Omental fat pad (tissue), 4 donors: ENCODE data around the gene EXO1. TPM values are rescaled to one million over a fixed set of nuclear protein-coding genes. Genes with fewer than 3 reads are reported as not detected.

Source experiments
- ATAC-seq: fragments of 150-250 bp; one replicate; pipeline ENCODE4 v1.9.1; 2016; ENCODE audit warnings: mild to moderate bottlenecking, moderate library complexity; ENCODE audit not compliant: low FRiP score
- DNase-seq: peaks from one replicate; pipeline ENCODE4 v3.0.0-alpha.2; 2019; ENCODE audit warnings: low spot score
- CTCF ChIP-seq, 3 donors: fragments of 450-650 bp; IDR thresholded peaks; one replicate each; pipeline ENCODE4 v1.5.1; 2016 to 2017; ENCODE audit warnings: antibody characterized with exemption in 3 of 3, mild to moderate bottlenecking in 3 of 3, moderate library complexity in 2 of 3
- total RNA-seq, 4 donors: library from RNA; depleted of rRNA; stranded (reverse); fragments of >200 nt; gene quantifications; one replicate each; pipeline ENCODE4 v1.1.0, GENCODE V29; 2016

The EXO1 gene
- total RNA-seq, 4 donors from 2014 or later = 0.63 to 1.2 TPM; not detected in 2

- ATAC-seq = no peak
- no peak for DNase-seq
- no peak for TF ChIP-seq CTCF (IDR thresholded peaks at IDR 0.05)
Observed at GRCh38 chr1:241836941-241837340, 11.1 kb upstream of the EXO1 start.

- TF ChIP-seq CTCF (IDR thresholded peaks at IDR 0.05) = no peak
- no peak for ATAC-seq
- no peak for DNase-seq
Observed at GRCh38 chr1:241837416-241837815, 10.6 kb upstream of the EXO1 start.

- TF ChIP-seq CTCF (IDR thresholded peaks at IDR 0.05) = no peak
- ATAC-seq (peak; percentile 44), DNase-seq (no peak)
Observed at GRCh38 chr1:241837901-241838300, 10.1 kb upstream of the EXO1 start.

- ATAC-seq (no peak), DNase-seq (no peak)
Observed at GRCh38 chr1:241838897-241839296, 9.1 kb upstream of the EXO1 start.

GRCh38 chr1:241839369-241839979, 8.5 kb upstream of the EXO1 start:
- DNase-seq (no peak), ATAC-seq (no peak)
- TF ChIP-seq CTCF (IDR thresholded peaks at IDR 0.05) = no peak

More at GRCh38 chr1:241838897-241839296, 9.1 kb upstream of the EXO1 start:
- TF ChIP-seq CTCF (IDR thresholded peaks at IDR 0.05) = no peak

- ATAC-seq = no peak
- TF ChIP-seq CTCF (IDR thresholded peaks at IDR 0.05) = no peak
- no peak for DNase-seq
Observed at GRCh38 chr1:241840164-241840563, 7.8 kb upstream of the EXO1 start.

GRCh38 chr1:241841691-241842090, 6.3 kb upstream of the EXO1 start:
- no peak for TF ChIP-seq CTCF (IDR thresholded peaks at IDR 0.05)
- DNase-seq (no peak), ATAC-seq (no peak)
